Fibroblast of lung (primary cell): Measurements from ENCODE around the gene UFC1.

Source experiments
- CTCF ChIP-seq, 2 donors: IDR thresholded peaks in 1 of 2; conservative IDR thresholded peaks in 1 of 2; 1 replicate in 1 of 2; 2 replicates in 1 of 2; pipeline ENCODE4 v1.5.1; 2011 to 2012; ENCODE audit warnings: low read length in 2 of 2, control low read depth in 1 of 2, inconsistent platforms in 1 of 2, low read depth in 1 of 2, mild to moderate bottlenecking in 1 of 2
- EZH2 ChIP-seq: IDR thresholded peaks from 2 replicates; pipeline ENCODE4 v1.5.1; 2012; ENCODE audit warnings: low read length, control low read depth, mild to moderate bottlenecking; ENCODE audit errors: missing control alignments

GRCh38 chr1:161137881-161138280 lies 15.9 kb upstream of the UFC1 start:
- no peak for TF ChIP-seq CTCF (conservative IDR thresholded peaks at IDR 0.05 in 1 of 2, IDR thresholded peaks at IDR 0.05 in 1 of 2; ENCODE audit: low read depth in 1 of 2, low read length in 2 of 2)
- no peak for TF ChIP-seq EZH2
